ENCODE measurements around the gene BAIAP2L2.

- TF ChIP-seq CTCF (IDR thresholded peaks at IDR 0.05; ENCODE audit: low read depth, low read length, poor library complexity, severe bottlenecking), result no peak
- no peak for TF ChIP-seq EZH2phosphoT487 (IDR thresholded peaks at IDR 0.05; ENCODE audit: borderline replicate concordance, low read length)
Observed at GRCh38 chr22:38135133-38135706, 24.7 kb upstream of the BAIAP2L2 start.

Data from DOHH2 (cell line).